Mesenchymal stem cell (in vitro differentiated cells and primary cell): Measurements from ENCODE around the gene F13A1.

Experiments used
- DNase-seq: peaks from one replicate; pipeline ENCODE4 v3.0.0-alpha.2; 2013
- H2AFZ ChIP-seq: one replicate; pipeline ENCODE4 v1.6.1; 2013; ENCODE audit warnings: low read depth, mild to moderate bottlenecking, control low read depth, inconsistent platforms, low read length, moderate library complexity
- H2AK5ac ChIP-seq: 2 replicates; pipeline ENCODE4 v1.6.1; 2013; ENCODE audit warnings: low read length, moderate library complexity, mild to moderate bottlenecking, inconsistent platforms; ENCODE audit not compliant: severe bottlenecking
- H2BK120ac ChIP-seq: one replicate; pipeline ENCODE4 v1.6.1; 2013; ENCODE audit warnings: low read depth, mild to moderate bottlenecking, inconsistent platforms, low read length, moderate library complexity
- H2BK12ac ChIP-seq, 2 experiments: one replicate each; pipeline ENCODE4 v1.6.1; 2013; ENCODE audit warnings: inconsistent platforms in 2 of 2, low read length in 2 of 2, mild to moderate bottlenecking in 2 of 2, moderate library complexity in 2 of 2, control low read depth in 1 of 2
- H2BK15ac ChIP-seq: one replicate; pipeline ENCODE4 v1.6.1; 2013; ENCODE audit warnings: mild to moderate bottlenecking, low read depth, inconsistent platforms; ENCODE audit not compliant: poor library complexity, severe bottlenecking
- H2BK5ac ChIP-seq: 2 replicates; pipeline ENCODE4 v1.6.1; 2013; ENCODE audit warnings: low read depth, mild to moderate bottlenecking, low read length, control low read depth, inconsistent platforms; ENCODE audit not compliant: poor library complexity, severe bottlenecking
- H3K14ac ChIP-seq, 2 experiments: one replicate each; pipeline ENCODE4 v1.6.1; 2013; ENCODE audit warnings: inconsistent platforms in 2 of 2, low read length in 2 of 2, control low read depth in 1 of 2, mild to moderate bottlenecking in 1 of 2, moderate library complexity in 1 of 2
- H3K18ac ChIP-seq, 2 experiments: one replicate each; pipeline ENCODE4 v1.6.1; 2013; ENCODE audit warnings: inconsistent platforms in 2 of 2, low read length in 2 of 2, control low read depth in 1 of 2, low read depth in 1 of 2, mild to moderate bottlenecking in 1 of 2
- H3K23ac ChIP-seq, 2 experiments: one replicate each; pipeline ENCODE4 v1.6.1; 2013; ENCODE audit warnings: inconsistent platforms in 2 of 2, low read length in 2 of 2, mild to moderate bottlenecking in 2 of 2, moderate library complexity in 2 of 2, control low read depth in 1 of 2
- H3K27ac ChIP-seq: 2 replicates; pipeline ENCODE4 v1.5.1; 2013; ENCODE audit warnings: mild to moderate bottlenecking, moderate library complexity, low read length, control low read depth, inconsistent platforms; ENCODE audit not compliant: poor library complexity, severe bottlenecking
- H3K27me3 ChIP-seq, 2 experiments: 2 replicates each; pipeline versions ENCODE4 v1.6.1 to v1.7.0; 2013; ENCODE audit warnings: low read length in 2 of 2, mild to moderate bottlenecking in 2 of 2, moderate library complexity in 2 of 2, control low read depth in 1 of 2, inconsistent platforms in 1 of 2; ENCODE audit not compliant: control insufficient read depth in 1 of 2, insufficient read depth in 1 of 2
- H3K36me3 ChIP-seq, 2 experiments: 2 replicates each; pipeline versions ENCODE4 v1.6.1 to v1.7.0; 2013; ENCODE audit warnings: low read length in 2 of 2, control low read depth in 1 of 2, inconsistent platforms in 1 of 2, low read depth in 1 of 2, mild to moderate bottlenecking in 1 of 2; ENCODE audit not compliant: insufficient read depth in 2 of 2, control insufficient read depth in 1 of 2
- H3K4ac ChIP-seq, 2 experiments: one replicate each; pipeline ENCODE4 v1.6.1; 2013; ENCODE audit warnings: inconsistent platforms in 2 of 2, low read length in 2 of 2, mild to moderate bottlenecking in 2 of 2, moderate library complexity in 2 of 2, control low read depth in 1 of 2, low read depth in 1 of 2
- H3K4me1 ChIP-seq: 2 replicates; pipeline ENCODE4 v1.6.1; 2013; ENCODE audit warnings: low read depth, low read length, control low read depth; ENCODE audit not compliant: control insufficient read depth, insufficient read depth
- H3K4me2 ChIP-seq: 2 replicates; pipeline ENCODE4 v1.6.1; 2013; ENCODE audit warnings: low read length, mild to moderate bottlenecking, inconsistent platforms; ENCODE audit not compliant: poor library complexity, severe bottlenecking
- H3K4me3 ChIP-seq, 2 experiments: 2 replicates each; pipeline versions ENCODE4 v1.5.1 to v1.7.0; 2013; ENCODE audit warnings: low read length in 2 of 2, mild to moderate bottlenecking in 2 of 2, control low read depth in 1 of 2, low read depth in 1 of 2; ENCODE audit not compliant: insufficient read depth in 1 of 2
- H3K79me1 ChIP-seq: replicated peaks from 2 replicates; pipeline ENCODE4 v1.6.1; 2013; ENCODE audit warnings: mild to moderate bottlenecking, control low read depth, low read length, inconsistent platforms; ENCODE audit not compliant: poor library complexity, severe bottlenecking
- H3K9ac ChIP-seq: 2 replicates; pipeline ENCODE4 v1.7.0; 2013; ENCODE audit warnings: mild to moderate bottlenecking, low read length, moderate library complexity
- H3K9me3 ChIP-seq: 2 replicates; pipeline ENCODE4 v1.7.0; 2013; ENCODE audit warnings: mild to moderate bottlenecking, low read length; ENCODE audit not compliant: control insufficient read depth
- H4K8ac ChIP-seq: one replicate; pipeline ENCODE4 v1.6.1; 2013; ENCODE audit warnings: inconsistent platforms, mild to moderate bottlenecking, low read length, moderate library complexity
- H4K91ac ChIP-seq: one replicate; pipeline ENCODE4 v1.6.1; 2013; ENCODE audit warnings: mild to moderate bottlenecking, low read length, inconsistent platforms
- WGBS: methylation state at CpG from one replicate; pipeline ENCODE4 v1.1.7; 2013; ENCODE audit warnings: mixed read lengths; 5-methylcytosine and 5-hydroxymethylcytosine counted together

The F13A1 gene

DNA sequence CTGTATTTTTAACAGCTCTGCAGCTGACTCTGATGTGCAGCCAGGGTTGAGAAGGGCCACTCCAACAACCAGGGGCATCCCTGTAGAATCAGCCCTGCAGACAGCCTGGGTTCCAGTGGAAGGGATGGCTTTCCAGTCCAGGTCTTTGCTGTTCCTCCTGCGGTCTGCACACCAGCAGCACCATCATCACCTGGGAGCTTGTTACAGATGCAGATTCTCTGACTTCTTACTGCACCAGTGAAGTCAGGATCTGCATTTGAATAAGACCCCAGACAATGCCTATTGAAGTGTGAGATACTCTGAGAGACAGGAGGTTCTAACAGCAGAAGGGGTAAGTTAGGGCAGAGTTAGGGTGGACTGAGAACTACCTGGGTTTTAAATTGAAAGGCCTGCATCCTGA, 151.3 kb downstream of the F13A1 start:
- H3K4me2 ChIP-seq, result no peak overlapping the region
- no peak overlapping the region for H2AFZ ChIP-seq
- no peak overlapping the region for H3K14ac ChIP-seq
- H3K9ac ChIP-seq, result no peak overlapping the region
- H2BK5ac ChIP-seq, result no peak overlapping the region
- no peak overlapping the region for H2BK120ac ChIP-seq
- no peak overlapping the region for H3K18ac ChIP-seq
- H3K27ac ChIP-seq, result no peak overlapping the region
- no peaks in the 10 kb centered on the region for H3K36me3 ChIP-seq
- H2BK12ac ChIP-seq, result no peak overlapping the region
- peaks cover 2% of the 10 kb centered on the region for H3K4me1 ChIP-seq
- no peak overlapping the region for H2BK15ac ChIP-seq
- H3K79me1 ChIP-seq, result no peaks in the 10 kb centered on the region
- 25% methylated on average over 1 of the region's 1 CpG for WGBS
- no peak overlapping the region for H2AK5ac ChIP-seq
- no peaks in the 10 kb centered on the region for H3K9me3 ChIP-seq
- no peak overlapping the region for H3K4ac ChIP-seq
- H3K23ac ChIP-seq, result no peak overlapping the region
- no peak for DNase-seq
- H3K27me3 ChIP-seq, result peaks cover 0 to 28% of the 10 kb centered on the region in 2 experiments
- H4K8ac ChIP-seq, result no peak overlapping the region
- H4K91ac ChIP-seq, result no peak overlapping the region
- no peak overlapping the region for H3K4me3 ChIP-seq

- no peak for DNase-seq
- Histone ChIP-seq H3K27me3 (peaks cover 0 to 14% of the 10 kb centered on the region in 2 experiments), H3K9me3 (no peaks in the 10 kb centered on the region), H3K18ac (no peak overlapping the region), H3K27ac (no peak overlapping the region), H3K9ac (no peak overlapping the region), H2BK12ac (no peak overlapping the region), H2BK15ac (no peak overlapping the region), H3K79me1 (no peaks in the 10 kb centered on the region), H3K4me2 (no peak overlapping the region), H3K4me1 (peaks cover 2% of the 10 kb centered on the region), H4K91ac (no peak overlapping the region), H2BK5ac (no peak overlapping the region), H4K8ac (no peak overlapping the region), H3K36me3 (no peaks in the 10 kb centered on the region), H3K4ac (no peak overlapping the region), H3K23ac (no peak overlapping the region), H2BK120ac (no peak overlapping the region), H2AFZ (no peak overlapping the region), H3K14ac (no peak overlapping the region), H3K4me3 (no peak overlapping the region), H2AK5ac (no peak overlapping the region)
- 51% methylated on average over 3 of the region's 3 CpGs for WGBS
These were observed 154.4 kb downstream of the F13A1 start for GRCh38 chr6:6166064-6166463.

GRCh38 chr6:6164367-6164766, 156.1 kb downstream of the F13A1 start:
- Histone ChIP-seq H3K4me3 (no peak overlapping the region), H3K79me1 (no peaks in the 10 kb centered on the region), H2AK5ac (no peak overlapping the region), H3K9ac (no peak overlapping the region), H4K91ac (no peak overlapping the region), H2BK5ac (no peak overlapping the region), H2AFZ (no peak overlapping the region), H2BK12ac (no peak overlapping the region), H3K9me3 (no peaks in the 10 kb centered on the region), H3K23ac (no peak overlapping the region), H3K4ac (no peak overlapping the region), H2BK15ac (no peak overlapping the region), H3K18ac (no peak overlapping the region), H3K36me3 (no peaks in the 10 kb centered on the region), H2BK120ac (no peak overlapping the region), H3K4me1 (peaks cover 2% of the 10 kb centered on the region), H4K8ac (no peak overlapping the region), H3K4me2 (no peak overlapping the region), H3K27ac (no peak overlapping the region), H3K27me3 (peaks cover 0 to 11% of the 10 kb centered on the region in 2 experiments), H3K14ac (no peak overlapping the region)
- DNase-seq, result no peak
- 54% methylated on average over 2 of the region's 4 CpGs for WGBS

GRCh38 chr6:6154335-6154734, 166.1 kb downstream of the F13A1 start:
- H3K9me3 ChIP-seq, result no peaks in the 10 kb centered on the region
- no peak overlapping the region for H3K14ac ChIP-seq
- H2BK15ac ChIP-seq, result no peak overlapping the region
- no peak overlapping the region for H2AFZ ChIP-seq
- 75% methylated on average over 3 of the region's 3 CpGs for WGBS
- no peaks in the 10 kb centered on the region for H3K79me1 ChIP-seq
- no peak overlapping the region for H2BK12ac ChIP-seq
- H3K36me3 ChIP-seq, result no peaks in the 10 kb centered on the region
- H3K23ac ChIP-seq, result no peak overlapping the region
- H4K8ac ChIP-seq, result no peak overlapping the region
- no peak overlapping the region for H2BK120ac ChIP-seq
- no peak overlapping the region for H2BK5ac ChIP-seq
- no peak for DNase-seq
- H2AK5ac ChIP-seq, result no peak overlapping the region
- no peak overlapping the region for H3K4me2 ChIP-seq
- no peak overlapping the region for H3K4me3 ChIP-seq
- H3K27ac ChIP-seq, result no peak overlapping the region
- no peak overlapping the region for H3K18ac ChIP-seq
- no peak overlapping the region for H3K4ac ChIP-seq
- no peak overlapping the region for H3K9ac ChIP-seq
- H3K4me1 ChIP-seq, result no peaks in the 10 kb centered on the region
- no peak overlapping the region for H4K91ac ChIP-seq
- peaks cover 0 to 19% of the 10 kb centered on the region in 2 experiments for H3K27me3 ChIP-seq
